ENCODE data around the gene OSBP2. TPM values are rescaled to one million over a fixed set of nuclear protein-coding genes. Genes with fewer than 3 reads are reported as not detected.

OSBP2 gene
- total and polyA plus RNA-seq, 9 donors, result 1.3 to 5.1 (median 1.4) TPM

GRCh38 chr22:30749272-30749671 is 54.6 kb downstream of the OSBP2 start:
- Histone ChIP-seq H3K27me3 (no peaks in the 10 kb centered on the region), H3K4me1 (ENCODE audit: insufficient read depth) (no peaks in the 10 kb centered on the region), H3K9me3 (no peaks in the 10 kb centered on the region), H3K36me3 (no peaks in the 10 kb centered on the region), H3K27ac (no peak overlapping the region), H3K4me3 (no peak overlapping the region)
- DNase-seq, result no peak
- WGBS, 3 donors, result 78 to 87% (median 82%) methylated on average over 3 of the region's 3 CpGs
- no peak for TF ChIP-seq POLR2A (IDR thresholded peaks at IDR 0.05)
- TF ChIP-seq EP300 (IDR thresholded peaks at IDR 0.05), result no peak
- no peak for TF ChIP-seq CTCF (IDR thresholded peaks at IDR 0.05)
- intact Hi-C loops (cut with DNase I), result no loop called here

- H3K4me1 ChIP-seq (ENCODE audit: insufficient read depth), result no peaks in the 10 kb centered on the region
These were observed 55.2 kb downstream of the OSBP2 start for GRCh38 chr22:30749849-30750248.

GRCh38 chr22:30751529-30751928 is 56.9 kb downstream of the OSBP2 start:
- TF ChIP-seq CTCF (IDR thresholded peaks at IDR 0.05), result no peak
- no peak for TF ChIP-seq EP300 (IDR thresholded peaks at IDR 0.05)
- no peak for TF ChIP-seq POLR2A (IDR thresholded peaks at IDR 0.05)
- 78 to 82% (median 81%) methylated on average over 10 of the region's 10 CpGs for WGBS, 3 donors
- DNase-seq, result no peak

More at GRCh38 chr22:30749849-30750248, 55.2 kb downstream of the OSBP2 start:
- no peak for DNase-seq
- intact Hi-C loops (cut with DNase I), result loop anchor here in 2 of 4 donors (10.0 kb wide), 2 partner anchors 115 to 125 kb away; partner anchors contain the start of gene SLC35E4 (in 1 of the 2)
- no peak overlapping the region for H3K27ac ChIP-seq
- no peaks in the 10 kb centered on the region for H3K9me3 ChIP-seq
- no peak overlapping the region for H3K4me3 ChIP-seq
- WGBS, 3 donors, result 72 to 82% (median 79%) methylated on average over 6 of the region's 6 CpGs
- H3K36me3 ChIP-seq, result no peaks in the 10 kb centered on the region
- no peaks in the 10 kb centered on the region for H3K27me3 ChIP-seq
- no peak for TF ChIP-seq EP300 (IDR thresholded peaks at IDR 0.05)
- TF ChIP-seq POLR2A (IDR thresholded peaks at IDR 0.05), result no peak
- TF ChIP-seq CTCF (IDR thresholded peaks at IDR 0.05), result no peak

GRCh38 chr22:30752771-30753170 is 58.1 kb downstream of the OSBP2 start:
- H3K9me3 ChIP-seq, result no peaks in the 10 kb centered on the region
- no peak overlapping the region for H3K4me3 ChIP-seq
- WGBS, 3 donors, result 21 to 49% (median 29%) methylated on average over 1 of the region's 1 CpG
- no peaks in the 10 kb centered on the region for H3K36me3 ChIP-seq
- H3K27me3 ChIP-seq, result no peaks in the 10 kb centered on the region
- no peak overlapping the region for H3K27ac ChIP-seq
- TF ChIP-seq POLR2A (IDR thresholded peaks at IDR 0.05) (no peak), EP300 (IDR thresholded peaks at IDR 0.05) (no peak), CTCF (IDR thresholded peaks at IDR 0.05) (no peak)
- no peak for DNase-seq
- intact Hi-C loops (cut with DNase I), result loop anchor here in 2 of 4 donors (10.0 kb wide), 2 partner anchors 118 to 128 kb away; partner anchors contain the start of gene SLC35E4 (in 1 of the 2)
- H3K4me1 ChIP-seq (ENCODE audit: insufficient read depth), result no peaks in the 10 kb centered on the region

More at GRCh38 chr22:30751529-30751928, 56.9 kb downstream of the OSBP2 start:
- intact Hi-C loops (cut with DNase I), result loop anchor here in 2 of 4 donors (10.0 kb wide), 2 partner anchors 117 to 127 kb away; partner anchors contain the start of gene SLC35E4 (in 1 of the 2)
- Histone ChIP-seq H3K9me3 (no peaks in the 10 kb centered on the region), H3K27ac (no peak overlapping the region), H3K27me3 (no peaks in the 10 kb centered on the region), H3K36me3 (no peaks in the 10 kb centered on the region), H3K4me1 (ENCODE audit: insufficient read depth) (no peaks in the 10 kb centered on the region), H3K4me3 (no peak overlapping the region)
